ENCODE data around the gene EVA1A.

EVA1A gene

GRCh38 chr2:75505012-75505411 is 55.7 kb downstream of the EVA1A start:
- no peaks in the 10 kb centered on the region for H3K27me3 ChIP-seq (ENCODE audit: control insufficient read depth, low read length)
- H4K20me1 ChIP-seq (ENCODE audit: control insufficient read depth, insufficient read depth, low read depth, low read length), result no peaks in the 10 kb centered on the region
- no peak overlapping the region for H3K4me2 ChIP-seq (ENCODE audit: low read length)
- no peaks in the 10 kb centered on the region for H3F3A ChIP-seq (ENCODE audit: control insufficient read depth, insufficient read depth)
- H3K9me2 ChIP-seq (replicated peaks; ENCODE audit: control insufficient read depth, low read length), result no peaks in the 10 kb centered on the region
- no peaks in the 10 kb centered on the region for H3K36me3 ChIP-seq (ENCODE audit: control insufficient read depth, low read length)
- no peak overlapping the region for H3K27ac ChIP-seq (ENCODE audit: low read depth, low read length)
- H3K4me1 ChIP-seq (ENCODE audit: control insufficient read depth, low read length), result no peaks in the 10 kb centered on the region
- no peak for TF ChIP-seq CTCF (IDR thresholded peaks at IDR 0.05; ENCODE audit: low read depth, low read length, poor library complexity, severe bottlenecking)
- no peak for TF ChIP-seq EZH2phosphoT487 (IDR thresholded peaks at IDR 0.05; ENCODE audit: borderline replicate concordance, low read length)
- no peak overlapping the region for H3K4me3 ChIP-seq (ENCODE audit: low read length)
- H3K79me2 ChIP-seq (ENCODE audit: control insufficient read depth, low read length), result no peaks in the 10 kb centered on the region
- no peaks in the 10 kb centered on the region; the same call in 1 of the 2 replicates for H3K9me3 ChIP-seq (ENCODE audit: control insufficient read depth, insufficient read depth, low read length)

- no peaks in the 10 kb centered on the region for H4K20me1 ChIP-seq (ENCODE audit: control insufficient read depth, insufficient read depth, low read depth, low read length)
- H3K27ac ChIP-seq (ENCODE audit: low read depth, low read length), result no peak overlapping the region
- no peaks in the 10 kb centered on the region for H3K79me2 ChIP-seq (ENCODE audit: control insufficient read depth, low read length)
- H3K9me2 ChIP-seq (replicated peaks; ENCODE audit: control insufficient read depth, low read length), result no peaks in the 10 kb centered on the region
- no peak overlapping the region for H3K4me3 ChIP-seq (ENCODE audit: low read length)
- H3K9me3 ChIP-seq (ENCODE audit: control insufficient read depth, insufficient read depth, low read length), result no peaks in the 10 kb centered on the region
- no peaks in the 10 kb centered on the region for H3F3A ChIP-seq (ENCODE audit: control insufficient read depth, insufficient read depth)
- no peaks in the 10 kb centered on the region for H3K36me3 ChIP-seq (ENCODE audit: control insufficient read depth, low read length)
- no peak overlapping the region for H3K4me2 ChIP-seq (ENCODE audit: low read length)
- no peaks in the 10 kb centered on the region for H3K4me1 ChIP-seq (ENCODE audit: control insufficient read depth, low read length)
- H3K27me3 ChIP-seq (ENCODE audit: control insufficient read depth, low read length), result no peaks in the 10 kb centered on the region
- TF ChIP-seq CTCF (IDR thresholded peaks at IDR 0.05; ENCODE audit: low read depth, low read length, poor library complexity, severe bottlenecking) (no peak), EZH2phosphoT487 (IDR thresholded peaks at IDR 0.05; ENCODE audit: borderline replicate concordance, low read length) (no peak)
Measured at GRCh38 chr2:75503048-75503607, 57.6 kb downstream of the EVA1A start.

- H3K9me3 ChIP-seq (ENCODE audit: control insufficient read depth, insufficient read depth, low read length), result no peaks in the 10 kb centered on the region
- no peaks in the 10 kb centered on the region for H3K79me2 ChIP-seq (ENCODE audit: control insufficient read depth, low read length)
- no peaks in the 10 kb centered on the region for H3K9me2 ChIP-seq (replicated peaks; ENCODE audit: control insufficient read depth, low read length)
- no peaks in the 10 kb centered on the region for H3K4me1 ChIP-seq (ENCODE audit: control insufficient read depth, low read length)
- no peak overlapping the region for H3K4me2 ChIP-seq (ENCODE audit: low read length)
- H3K36me3 ChIP-seq (ENCODE audit: control insufficient read depth, low read length), result no peaks in the 10 kb centered on the region
- H3K27me3 ChIP-seq (ENCODE audit: control insufficient read depth, low read length), result no peaks in the 10 kb centered on the region
- no peak overlapping the region for H3K27ac ChIP-seq (ENCODE audit: low read depth, low read length)
- TF ChIP-seq CTCF (IDR thresholded peaks at IDR 0.05; ENCODE audit: low read depth, low read length, poor library complexity, severe bottlenecking), result no peak
- TF ChIP-seq EZH2phosphoT487 (IDR thresholded peaks at IDR 0.05; ENCODE audit: borderline replicate concordance, low read length), result no peak
- H4K20me1 ChIP-seq (ENCODE audit: control insufficient read depth, insufficient read depth, low read depth, low read length), result no peaks in the 10 kb centered on the region
- H3K4me3 ChIP-seq (ENCODE audit: low read length), result no peak overlapping the region
- H3F3A ChIP-seq (ENCODE audit: control insufficient read depth, insufficient read depth), result no peaks in the 10 kb centered on the region
Measured at GRCh38 chr2:75500633-75501032, 60.1 kb downstream of the EVA1A start.

Measured in DOHH2 (cell line).